H9 (cell line): ENCODE data around the gene HMGXB4. TPM values are rescaled to one million over a fixed set of nuclear protein-coding genes. Genes with fewer than 3 reads are reported as not detected.

Experiments
- DNase-seq: peaks from one replicate; pipeline ENCODE4 v3.0.0-alpha.2; 2017
- H2AFZ ChIP-seq: one replicate; pipeline ENCODE4 v1.6.1; 2013; ENCODE audit warnings: mild to moderate bottlenecking, low read length, control low read depth, moderate library complexity
- H2AK5ac ChIP-seq: 2 replicates; pipeline ENCODE4 v1.6.1; 2013; ENCODE audit warnings: low read length, control low read depth, mixed read lengths; ENCODE audit not compliant: insufficient read length
- H2BK120ac ChIP-seq: one replicate; pipeline ENCODE4 v1.6.1; 2013; ENCODE audit warnings: low read depth, mild to moderate bottlenecking, low read length, control low read depth, inconsistent platforms; ENCODE audit not compliant: poor library complexity, severe bottlenecking
- H2BK12ac ChIP-seq: 2 replicates; pipeline ENCODE4 v1.6.1; 2013; ENCODE audit warnings: low read length, control low read depth, mixed read lengths, low read depth; ENCODE audit not compliant: insufficient read length
- H2BK15ac ChIP-seq: 2 replicates; pipeline ENCODE4 v1.6.1; 2013; ENCODE audit warnings: low read depth, low read length, control low read depth
- H2BK20ac ChIP-seq: one replicate; pipeline ENCODE4 v1.6.1; 2013; ENCODE audit warnings: low read depth, mild to moderate bottlenecking, low read length, control low read depth, inconsistent platforms; ENCODE audit not compliant: poor library complexity, severe bottlenecking
- H2BK5ac ChIP-seq: 2 replicates; pipeline ENCODE4 v1.6.1; 2013; ENCODE audit warnings: low read length, control low read depth, mixed read lengths; ENCODE audit not compliant: insufficient read length
- H3K14ac ChIP-seq: 2 replicates; pipeline ENCODE4 v1.6.1; 2013; ENCODE audit warnings: low read length, control low read depth; ENCODE audit not compliant: insufficient read depth
- H3K18ac ChIP-seq: 2 replicates; pipeline ENCODE4 v1.6.1; 2013; ENCODE audit warnings: low read depth, mild to moderate bottlenecking, mixed read lengths, low read length, control low read depth; ENCODE audit not compliant: insufficient read length
- H3K23ac ChIP-seq: 2 replicates; pipeline ENCODE4 v1.6.1; 2013; ENCODE audit warnings: low read length, control low read depth, mixed read lengths, low read depth; ENCODE audit not compliant: insufficient read length
- H3K23me2 ChIP-seq: 2 replicates; pipeline ENCODE4 v1.6.1; 2013; ENCODE audit warnings: low read depth, mild to moderate bottlenecking, mixed read lengths, low read length, control low read depth; ENCODE audit not compliant: insufficient read length, poor library complexity, severe bottlenecking
- H3K27ac ChIP-seq: 2 replicates; pipeline ENCODE4 v1.5.1; 2013; ENCODE audit warnings: low read length, control low read depth, mixed read lengths, low read depth; ENCODE audit not compliant: insufficient read length
- H3K27me3 ChIP-seq: 2 replicates; pipeline ENCODE4 v1.6.1; 2013; ENCODE audit warnings: low read length, control low read depth, inconsistent platforms; ENCODE audit not compliant: insufficient read depth
- H3K4ac ChIP-seq: 2 replicates; pipeline ENCODE4 v1.6.1; 2013; ENCODE audit warnings: low read depth, mild to moderate bottlenecking, control low read depth, inconsistent platforms, low read length, moderate library complexity
- H3K4me1 ChIP-seq: 2 replicates; pipeline ENCODE4 v1.6.1; 2013; ENCODE audit warnings: low read length, control low read depth, inconsistent platforms; ENCODE audit not compliant: insufficient read depth
- H3K4me2 ChIP-seq: 2 replicates; pipeline ENCODE4 v1.6.1; 2013; ENCODE audit warnings: low read length, control low read depth, mixed read lengths; ENCODE audit not compliant: insufficient read length, insufficient read depth
- H3K56ac ChIP-seq: 2 replicates; pipeline ENCODE4 v1.6.1; 2013; ENCODE audit warnings: low read depth, mild to moderate bottlenecking, mixed read lengths, low read length, control low read depth; ENCODE audit not compliant: insufficient read length
- H3K79me1 ChIP-seq: 2 replicates; pipeline ENCODE4 v1.6.1; 2013; ENCODE audit warnings: low read depth, mild to moderate bottlenecking, moderate library complexity, low read length, control low read depth, inconsistent platforms; ENCODE audit not compliant: insufficient read depth, poor library complexity, severe bottlenecking
- H3K79me2 ChIP-seq: 2 replicates; pipeline ENCODE4 v1.6.1; 2013; ENCODE audit warnings: low read length, control low read depth, inconsistent platforms; ENCODE audit not compliant: insufficient read depth
- H3K9ac ChIP-seq: 2 replicates; pipeline ENCODE4 v1.6.1; 2013; ENCODE audit warnings: low read length, control low read depth, mixed read lengths; ENCODE audit not compliant: insufficient read length; ENCODE audit errors: extremely low read depth
- H3K9me3 ChIP-seq: one replicate; pipeline ENCODE4 v1.6.1; 2013; ENCODE audit warnings: low read depth, low read length, inconsistent platforms; ENCODE audit not compliant: control insufficient read depth
- H3T11ph ChIP-seq: one replicate; pipeline ENCODE4 v1.6.1; 2013; ENCODE audit warnings: mild to moderate bottlenecking, low read length, control low read depth, inconsistent platforms
- H4K20me1 ChIP-seq: one replicate; pipeline ENCODE4 v1.6.1; 2013; ENCODE audit not compliant: control insufficient read depth, insufficient read length, insufficient read depth
- H4K5ac ChIP-seq: 2 replicates; pipeline ENCODE4 v1.6.1; 2013; ENCODE audit warnings: low read depth, mild to moderate bottlenecking, mixed read lengths, low read length, control low read depth; ENCODE audit not compliant: insufficient read length
- H4K8ac ChIP-seq: replicated peaks from 2 replicates; pipeline ENCODE4 v1.6.1; 2013; ENCODE audit warnings: low read length, control low read depth, mixed read lengths, low read depth; ENCODE audit not compliant: insufficient read length
- H4K91ac ChIP-seq: 2 replicates; pipeline ENCODE4 v1.6.1; 2013; ENCODE audit warnings: low read depth, mild to moderate bottlenecking, moderate library complexity, mixed read lengths, low read length, control low read depth; ENCODE audit not compliant: insufficient read length
- H3K27ac Mint-ChIP-seq, 3 experiments: 2 replicates in 2 of 3; 3 replicates in 1 of 3; pipeline ENCODE4 v1.8.0; 2020 to 2021; ENCODE audit warnings: mixed read lengths in 3 of 3, mild to moderate bottlenecking in 1 of 3, moderate library complexity in 1 of 3
- H3K27me3 Mint-ChIP-seq: 2 replicates; pipeline ENCODE4 v1.8.0; 2021; ENCODE audit warnings: low read depth, mild to moderate bottlenecking, moderate library complexity, mixed read lengths
- H3K36me3 Mint-ChIP-seq, 3 experiments: 2 replicates in 2 of 3; 3 replicates in 1 of 3; pipeline ENCODE4 v1.8.0; 2020 to 2021; ENCODE audit warnings: low read depth in 3 of 3, mixed read lengths in 3 of 3; ENCODE audit not compliant: insufficient read depth in 1 of 3
- H3K4me1 Mint-ChIP-seq, 2 experiments: 2 replicates each; pipeline ENCODE4 v1.8.0; 2020; ENCODE audit warnings: mixed read lengths in 2 of 2
- H3K4me3 Mint-ChIP-seq, 2 experiments: 2 replicates in 1 of 2; 3 replicates in 1 of 2; pipeline ENCODE4 v1.8.0; 2020 to 2021; ENCODE audit warnings: mild to moderate bottlenecking in 2 of 2, mixed read lengths in 2 of 2, moderate library complexity in 1 of 2
- H3K9me3 Mint-ChIP-seq, 2 experiments: 2 replicates in 1 of 2; 3 replicates in 1 of 2; pipeline ENCODE4 v1.8.0; 2020; ENCODE audit warnings: mild to moderate bottlenecking in 2 of 2, mixed read lengths in 2 of 2, moderate library complexity in 1 of 2
- WGBS: extraction: QIAGEN DNeasy Blood & Tissue Kit; methylation state at CpG from one replicate; pipeline ENCODE4 v1.1.7; 2013; ENCODE audit warnings: missing lambda C conversion rate, low lambda C conversion rate, mixed read lengths; ENCODE audit not compliant: insufficient read length; ENCODE audit errors: extremely low coverage; 5-methylcytosine and 5-hydroxymethylcytosine counted together
- total RNA-seq: library from RNA; stranded (reverse); gene quantifications from 2 replicates; pipeline ENCODE4 v1.2.1, GENCODE V29; 2021
- TF ChIP-seq, protein P1 (sequence below): fragments of 200-600 bp; sonication (generic); conservative IDR thresholded peaks from 3 replicates; pipeline ENCODE4 v1.8.0; 2021; ENCODE audit warnings: antibody characterized with exemption, mild to moderate bottlenecking

The HMGXB4 gene
- total RNA-seq, 1 experiment from 2014 or later: 33.5 TPM

DNA sequence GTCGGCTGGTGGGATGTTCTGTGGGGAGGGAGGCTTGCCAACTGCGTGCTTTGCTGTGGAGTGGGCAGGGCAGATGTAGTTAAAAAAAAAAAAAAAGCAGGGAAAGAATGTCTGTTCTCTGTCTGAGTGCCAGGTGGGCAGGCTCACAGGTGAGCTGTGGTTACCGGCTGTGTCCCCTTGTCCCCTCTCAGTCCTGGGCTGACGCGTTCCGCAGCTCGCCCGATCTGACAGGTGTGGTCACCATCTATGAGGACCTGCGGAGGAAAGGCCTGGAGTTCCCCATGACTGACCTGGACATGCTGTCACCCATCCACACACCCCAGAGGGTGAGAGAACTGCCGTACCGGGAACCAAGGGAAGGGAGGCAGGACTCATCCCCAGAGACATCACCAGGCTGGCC is 66.0 kb downstream of the HMGXB4 start:
- no peak overlapping the region for H3K4me3 Mint-ChIP-seq
- no CpG with 5 or more reads among the region's 11 CpGs for WGBS

More for the DNA sequence above, 66.0 kb downstream of the HMGXB4 start:
- H3T11ph ChIP-seq: no peak overlapping the region
- H3K79me2 ChIP-seq: no peaks in the 10 kb centered on the region
- H3K9ac ChIP-seq: no peak overlapping the region
- H3K27me3 ChIP-seq: no peaks in the 10 kb centered on the region
- no peaks in the 10 kb centered on the region for H3K23me2 ChIP-seq
- no peak overlapping the region for H4K91ac ChIP-seq
- H3K79me1 ChIP-seq: no peaks in the 10 kb centered on the region
- H2BK20ac ChIP-seq: no peak overlapping the region
- H3K23ac ChIP-seq: no peak overlapping the region
- H4K5ac ChIP-seq: no peak overlapping the region
- H3K4ac ChIP-seq: no peak overlapping the region
- no peak overlapping the region for H2BK5ac ChIP-seq
- Mint-ChIP-seq H3K9me3 (no peaks in the 10 kb centered on the region), H3K27ac (no peak overlapping the region; a peak in 1 of 7 replicates), H3K27me3 (no peaks in the 10 kb centered on the region), H3K4me1 (no peaks in the 10 kb centered on the region), H3K36me3 (peaks cover 4 to 36% (median 31%) of the 10 kb centered on the region in 3 experiments; a peak in 6 of 7 replicates)
- H2AK5ac ChIP-seq: no peak overlapping the region
- no peak overlapping the region for H3K14ac ChIP-seq
- no peaks in the 10 kb centered on the region for H3K9me3 ChIP-seq
- TF ChIP-seq, protein P1, sequence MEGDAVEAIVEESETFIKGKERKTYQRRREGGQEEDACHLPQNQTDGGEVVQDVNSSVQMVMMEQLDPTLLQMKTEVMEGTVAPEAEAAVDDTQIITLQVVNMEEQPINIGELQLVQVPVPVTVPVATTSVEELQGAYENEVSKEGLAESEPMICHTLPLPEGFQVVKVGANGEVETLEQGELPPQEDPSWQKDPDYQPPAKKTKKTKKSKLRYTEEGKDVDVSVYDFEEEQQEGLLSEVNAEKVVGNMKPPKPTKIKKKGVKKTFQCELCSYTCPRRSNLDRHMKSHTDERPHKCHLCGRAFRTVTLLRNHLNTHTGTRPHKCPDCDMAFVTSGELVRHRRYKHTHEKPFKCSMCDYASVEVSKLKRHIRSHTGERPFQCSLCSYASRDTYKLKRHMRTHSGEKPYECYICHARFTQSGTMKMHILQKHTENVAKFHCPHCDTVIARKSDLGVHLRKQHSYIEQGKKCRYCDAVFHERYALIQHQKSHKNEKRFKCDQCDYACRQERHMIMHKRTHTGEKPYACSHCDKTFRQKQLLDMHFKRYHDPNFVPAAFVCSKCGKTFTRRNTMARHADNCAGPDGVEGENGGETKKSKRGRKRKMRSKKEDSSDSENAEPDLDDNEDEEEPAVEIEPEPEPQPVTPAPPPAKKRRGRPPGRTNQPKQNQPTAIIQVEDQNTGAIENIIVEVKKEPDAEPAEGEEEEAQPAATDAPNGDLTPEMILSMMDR: no peak
- H2AFZ ChIP-seq: no peak overlapping the region
- no peak overlapping the region for H3K18ac ChIP-seq
- no peaks in the 10 kb centered on the region for H4K20me1 ChIP-seq
- no peak overlapping the region for H3K4me2 ChIP-seq
- no peak overlapping the region for H2BK120ac ChIP-seq
- no peak overlapping the region for H4K8ac ChIP-seq
- H3K27ac ChIP-seq: no peak overlapping the region
- no peak overlapping the region for H3K56ac ChIP-seq
- H3K4me1 ChIP-seq: no peaks in the 10 kb centered on the region
- no peak overlapping the region for H2BK15ac ChIP-seq
- no peak for DNase-seq
- no peak overlapping the region for H2BK12ac ChIP-seq
